ENCODE measurements around the gene LIMCH1.

DNA sequence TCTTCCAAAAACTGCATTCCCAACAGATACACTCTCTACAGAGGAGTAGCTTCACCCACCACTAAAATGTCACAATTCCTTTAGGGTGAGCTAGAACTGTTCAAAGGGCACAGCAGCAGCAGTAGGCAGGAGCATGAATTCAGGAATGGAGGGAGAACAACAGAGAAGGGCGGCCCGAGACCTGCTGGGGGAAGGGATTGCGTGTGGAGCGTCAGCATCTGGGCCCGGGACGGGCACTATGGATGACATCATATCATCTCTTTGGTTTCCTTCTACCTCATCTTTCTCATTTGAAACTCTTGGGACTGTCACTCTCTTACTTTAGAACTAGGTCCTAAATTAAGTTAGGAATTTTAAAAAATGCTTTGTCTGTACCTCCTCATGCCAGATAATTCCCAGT, 115.6 kb downstream of the LIMCH1 start:
- TF ChIP-seq, protein P1, sequence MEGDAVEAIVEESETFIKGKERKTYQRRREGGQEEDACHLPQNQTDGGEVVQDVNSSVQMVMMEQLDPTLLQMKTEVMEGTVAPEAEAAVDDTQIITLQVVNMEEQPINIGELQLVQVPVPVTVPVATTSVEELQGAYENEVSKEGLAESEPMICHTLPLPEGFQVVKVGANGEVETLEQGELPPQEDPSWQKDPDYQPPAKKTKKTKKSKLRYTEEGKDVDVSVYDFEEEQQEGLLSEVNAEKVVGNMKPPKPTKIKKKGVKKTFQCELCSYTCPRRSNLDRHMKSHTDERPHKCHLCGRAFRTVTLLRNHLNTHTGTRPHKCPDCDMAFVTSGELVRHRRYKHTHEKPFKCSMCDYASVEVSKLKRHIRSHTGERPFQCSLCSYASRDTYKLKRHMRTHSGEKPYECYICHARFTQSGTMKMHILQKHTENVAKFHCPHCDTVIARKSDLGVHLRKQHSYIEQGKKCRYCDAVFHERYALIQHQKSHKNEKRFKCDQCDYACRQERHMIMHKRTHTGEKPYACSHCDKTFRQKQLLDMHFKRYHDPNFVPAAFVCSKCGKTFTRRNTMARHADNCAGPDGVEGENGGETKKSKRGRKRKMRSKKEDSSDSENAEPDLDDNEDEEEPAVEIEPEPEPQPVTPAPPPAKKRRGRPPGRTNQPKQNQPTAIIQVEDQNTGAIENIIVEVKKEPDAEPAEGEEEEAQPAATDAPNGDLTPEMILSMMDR (optimal IDR thresholded peaks at IDR 0.05 in 1 of 3, IDR thresholded peaks at IDR 0.05 in 1 of 3, conservative IDR thresholded peaks at IDR 0.05 in 1 of 3; ENCODE audit: extremely low read depth in 1 of 3, insufficient read depth in 2 of 3, low read length in 3 of 3) = no peak
- no peak for TF ChIP-seq EZH2 (IDR thresholded peaks at IDR 0.05; ENCODE audit: low read length)

Data from keratinocyte (primary cell).